Measurements from ENCODE around the gene ZNHIT1.

ZNHIT1 gene

DNA sequence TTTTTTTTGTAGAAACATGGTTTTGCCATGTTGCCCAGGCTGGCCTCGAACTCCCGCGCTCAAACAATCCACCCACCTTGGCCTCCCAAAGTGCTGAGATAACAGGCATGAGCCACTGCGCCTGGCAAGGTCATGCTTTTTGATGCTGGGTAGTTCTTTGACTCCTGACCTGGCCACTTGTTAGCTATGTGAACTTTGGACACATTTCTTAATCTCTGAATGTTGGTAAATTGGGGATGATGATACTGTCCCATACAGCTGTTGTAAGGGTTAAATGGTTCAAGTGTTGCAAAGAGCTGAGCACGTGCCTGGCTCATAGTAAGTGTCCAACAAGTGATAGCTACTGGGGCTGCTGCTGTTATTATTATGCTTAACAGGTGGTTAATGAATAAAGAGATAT lies 2.3 kb downstream of the ZNHIT1 start:
- no peak for DNase-seq

DNA sequence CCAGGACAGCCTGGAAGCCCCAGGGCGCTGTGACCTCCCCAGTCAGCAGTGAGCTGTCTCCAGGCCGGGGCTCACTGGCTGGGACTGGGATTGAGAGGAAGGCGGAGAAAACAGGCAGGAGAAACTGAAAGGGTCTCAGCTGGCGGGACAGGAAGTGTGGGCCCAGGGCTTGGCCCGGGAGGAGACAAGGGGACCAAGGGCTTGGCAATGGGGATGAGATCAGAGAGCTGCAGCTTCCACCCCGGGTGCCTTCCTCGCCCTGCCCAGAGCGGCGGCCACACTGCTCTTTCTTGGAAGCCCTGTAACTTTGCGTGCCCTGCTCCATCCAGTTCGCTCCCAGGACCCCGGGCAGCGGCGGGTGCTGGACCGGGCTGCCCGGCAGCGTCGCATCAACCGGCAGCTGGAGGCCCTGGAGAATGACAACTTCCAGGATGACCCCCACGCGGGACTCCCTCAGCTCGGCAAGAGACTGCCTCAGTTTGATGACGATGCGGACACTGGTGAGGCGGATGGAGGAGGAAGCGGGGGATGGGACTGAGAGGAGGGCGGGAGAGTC lies 4.4 kb downstream of the ZNHIT1 start:
- no peak for DNase-seq

GRCh38 chr7:101223528-101223927 lies 5.6 kb downstream of the ZNHIT1 start:
- no peak for DNase-seq

DNA sequence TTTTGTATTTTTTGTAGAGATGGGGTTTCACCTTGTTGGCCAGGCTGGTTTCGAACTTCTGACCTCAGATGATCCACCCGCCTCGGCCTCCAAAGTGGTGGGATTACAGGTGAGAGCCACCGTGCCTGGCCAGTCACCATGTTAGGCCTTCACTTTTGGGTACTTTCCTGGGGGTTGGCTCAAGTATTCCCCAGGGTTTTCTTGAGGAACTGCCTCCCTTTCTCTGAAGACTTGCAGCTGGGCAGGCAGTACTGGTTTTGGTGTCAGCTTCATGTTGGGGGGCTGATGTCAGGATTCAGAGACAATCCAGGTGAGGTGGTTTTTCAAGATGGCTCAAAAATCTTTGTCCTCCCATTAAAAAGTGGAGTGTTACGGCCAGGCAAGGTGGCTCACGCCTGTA lies 7.7 kb downstream of the ZNHIT1 start:
- DNase-seq: no peak

DNA sequence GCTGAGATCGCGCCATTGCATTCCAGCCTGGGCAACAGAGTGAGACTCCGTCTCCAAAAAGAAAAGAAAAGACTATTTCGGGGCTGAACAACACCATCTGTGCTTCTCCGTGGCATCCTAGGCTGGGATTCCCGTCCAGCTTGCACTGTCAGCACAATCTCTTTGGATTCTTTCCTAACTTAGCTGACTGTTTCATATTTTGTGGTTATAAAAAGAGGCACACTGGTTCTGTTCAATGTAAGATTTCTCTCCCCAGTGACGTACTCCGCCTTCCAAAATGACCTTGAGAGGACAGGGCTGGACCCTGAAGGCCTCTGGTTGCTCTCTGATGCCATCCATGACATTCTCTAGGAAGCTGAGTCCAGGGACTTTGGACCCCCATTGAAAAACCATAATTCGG lies 8.8 kb downstream of the ZNHIT1 start:
- no peak for DNase-seq

DNA sequence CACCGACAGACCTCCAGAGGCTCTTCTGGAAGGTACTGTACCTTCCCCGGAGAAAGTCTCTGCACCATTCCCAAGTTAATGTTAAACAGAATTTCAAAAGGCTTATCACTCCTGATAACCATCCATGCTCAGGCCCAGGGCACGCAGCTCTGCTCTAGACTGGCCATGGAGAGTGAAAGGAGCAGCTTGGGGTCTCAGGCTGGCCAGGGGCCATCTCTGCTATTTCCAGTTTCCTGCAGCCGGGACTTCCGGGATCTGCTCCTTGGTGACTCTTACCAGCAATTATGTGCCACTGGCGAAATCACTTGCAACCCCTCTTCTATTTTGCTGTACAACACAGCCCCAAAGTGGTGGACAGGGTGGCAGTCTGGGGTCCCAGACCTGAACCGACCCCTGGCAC lies 13.7 kb downstream of the ZNHIT1 start:
- DNase-seq: no peak

DNA sequence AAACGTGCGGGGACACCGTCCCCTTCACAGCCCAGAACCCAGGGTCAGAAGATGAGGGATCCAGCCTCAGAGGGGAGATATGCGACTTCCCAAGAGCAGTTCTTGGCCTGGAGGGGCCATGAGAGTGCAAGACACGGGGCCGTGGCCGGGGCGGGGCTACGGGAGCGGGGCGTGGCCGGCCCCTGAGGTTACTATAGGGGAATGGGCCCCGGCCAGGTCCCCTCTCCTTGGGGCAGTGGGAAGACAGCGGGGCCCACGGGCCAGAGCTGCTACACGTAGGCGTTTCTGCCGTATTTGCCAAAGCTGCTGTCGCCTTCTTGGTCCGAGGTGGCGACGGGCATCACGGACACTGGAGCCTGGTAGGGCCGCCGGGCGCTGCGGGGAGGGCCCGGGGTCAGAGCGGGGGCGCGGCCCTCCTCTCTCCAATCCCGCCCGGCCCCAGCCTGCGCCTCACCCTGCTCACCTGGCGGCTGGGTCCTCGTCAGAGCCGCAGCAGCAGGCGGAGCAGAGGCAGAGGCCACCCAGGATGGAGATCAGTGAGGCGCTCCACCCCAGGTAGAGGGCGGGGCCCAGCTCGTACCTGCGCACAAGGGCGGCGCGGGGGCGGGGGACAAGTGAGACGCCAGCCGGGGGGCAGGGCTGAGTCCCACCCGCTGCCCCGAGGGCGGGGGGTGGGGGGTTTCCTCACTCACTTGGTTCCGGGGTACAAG lies 14.3 kb downstream of the ZNHIT1 start:
- peak; percentile 80 for DNase-seq

GRCh38 chr7:101233907-101234547 lies 16.1 kb downstream of the ZNHIT1 start:
- no peak for DNase-seq

- DNase-seq: peak; percentile 46
These were observed 16.7 kb downstream of the ZNHIT1 start for GRCh38 chr7:101234636-101235035.

DNA sequence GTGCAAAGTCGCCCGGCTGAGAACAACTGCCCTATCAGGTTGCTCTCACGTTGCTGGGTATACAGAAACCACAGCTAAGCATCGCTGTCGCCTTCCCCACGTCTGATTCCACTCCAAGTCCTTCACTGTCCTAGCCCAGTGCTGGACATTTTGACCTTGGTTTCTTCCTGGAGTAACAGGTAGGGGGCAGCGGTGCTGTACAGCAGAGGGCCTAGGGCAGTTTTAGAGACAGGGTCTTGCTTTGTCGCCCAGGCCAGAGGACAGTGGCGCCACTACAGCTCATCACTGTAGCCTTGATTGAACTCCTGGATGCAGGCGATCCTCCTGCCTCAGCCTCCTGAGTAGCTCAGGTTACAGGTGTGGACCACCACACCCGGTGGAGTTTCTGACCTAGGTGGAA lies 17.1 kb downstream of the ZNHIT1 start:
- peak; percentile 46 for DNase-seq

GRCh38 chr7:101235522-101235921 lies 17.6 kb downstream of the ZNHIT1 start:
- DNase-seq: no peak

GRCh38 chr7:101236292-101236835 lies 18.4 kb downstream of the ZNHIT1 start:
- DNase-seq: no peak

GRCh38 chr7:101237206-101238067 lies 19.5 kb downstream of the ZNHIT1 start, which contains the start of gene CLDN15:
CLDN15 (minus strand) TSS chr7:101237802; CDS start chr7:101237581, 221 bp downstream.
- no peak for DNase-seq

DNA sequence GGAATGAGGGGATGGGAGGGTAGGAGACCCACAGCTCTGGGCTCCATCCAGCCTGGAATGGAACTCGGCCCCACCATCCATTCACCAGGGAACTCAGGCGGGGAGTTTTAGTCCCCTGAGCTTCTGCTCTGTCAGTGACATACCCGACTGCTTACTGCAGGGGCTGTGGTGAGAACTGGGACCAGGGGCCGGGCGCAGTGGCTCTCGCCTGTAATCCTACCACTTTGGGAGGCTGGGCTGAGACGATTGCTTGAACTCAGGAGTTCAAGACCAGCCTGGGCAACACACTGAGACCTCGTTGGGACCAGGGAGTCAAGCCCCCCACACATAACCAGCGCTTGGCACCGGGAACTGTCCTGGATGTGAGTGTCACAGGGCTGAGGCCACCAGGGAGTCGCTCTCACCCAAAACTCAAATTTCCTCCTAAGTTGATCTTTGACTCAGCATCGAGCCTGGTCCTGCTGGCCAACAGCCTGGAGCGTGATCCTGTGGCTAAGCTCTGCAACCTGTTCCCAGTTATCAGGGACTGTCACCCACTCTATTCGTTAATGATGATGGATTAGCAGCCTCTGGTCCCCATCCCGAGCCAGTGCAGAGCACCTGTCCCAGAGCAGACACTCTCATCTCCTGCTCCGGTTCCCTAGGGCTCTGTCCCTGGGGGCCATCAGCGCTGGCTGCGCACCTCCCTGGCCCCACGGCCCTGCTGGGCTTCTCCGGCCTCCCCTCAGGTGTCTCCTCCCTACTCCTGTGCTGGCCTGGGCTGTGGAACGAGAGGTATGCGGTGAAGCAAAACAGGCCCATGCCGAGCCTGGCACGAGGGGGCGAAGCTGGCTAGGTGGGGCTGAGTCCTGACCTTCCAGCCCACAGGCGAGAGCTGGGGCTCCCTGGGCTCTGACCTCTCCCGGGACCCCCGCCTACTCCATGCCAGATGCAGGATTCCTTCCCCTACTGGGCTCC lies 20.5 kb downstream of the ZNHIT1 start:
- DNase-seq: no peak

DNA sequence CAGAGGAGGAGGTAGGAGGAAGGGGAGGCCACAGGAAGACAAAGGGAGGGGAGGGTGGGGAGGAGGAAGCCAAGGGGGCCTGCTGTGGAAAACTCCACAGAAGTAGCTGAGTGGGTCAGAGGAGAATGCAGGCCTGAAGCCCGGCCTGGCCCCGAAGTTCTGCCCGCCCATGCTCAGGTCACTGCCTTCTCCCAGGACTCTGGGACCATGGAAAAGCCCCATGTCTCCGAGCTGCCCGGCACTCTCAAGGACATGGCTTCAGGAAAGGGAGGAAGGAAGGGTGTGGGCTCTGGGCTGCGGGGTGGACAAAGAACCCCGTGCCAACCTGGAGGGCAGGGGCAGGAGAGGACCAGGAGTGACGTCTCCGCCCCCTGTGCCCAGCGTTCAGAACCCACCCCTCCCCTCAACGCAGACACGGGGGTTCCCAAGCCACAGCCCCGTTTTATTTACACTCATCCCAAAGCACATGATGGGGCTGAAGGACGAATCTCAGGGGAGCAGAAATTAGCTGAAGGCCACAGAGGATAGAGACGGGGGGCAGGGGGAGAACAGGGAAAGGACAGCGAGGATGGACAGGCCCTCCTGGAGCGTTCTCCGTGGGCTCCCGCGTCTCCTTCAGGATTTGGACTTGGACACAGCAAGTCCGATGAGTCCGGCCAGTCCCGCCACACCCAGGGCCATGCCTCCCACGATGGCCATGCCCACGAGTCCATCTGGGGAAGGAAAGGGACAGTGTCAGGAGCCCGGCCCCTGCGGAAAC lies 21.4 kb downstream of the ZNHIT1 start:
- no peak for DNase-seq

DNA sequence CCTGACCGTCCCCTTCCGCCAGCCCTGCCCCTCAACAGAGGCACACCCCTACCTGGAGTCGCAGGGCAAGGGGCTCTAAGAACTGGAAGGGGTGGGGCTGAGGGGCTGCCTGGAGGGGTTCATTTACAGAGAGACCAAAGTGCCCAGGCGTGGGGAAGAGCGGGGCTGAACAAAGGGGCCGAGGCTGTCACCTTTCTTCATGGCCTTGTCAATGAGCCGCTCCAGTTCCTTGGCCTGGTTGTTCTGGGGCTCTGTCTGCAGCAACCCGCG lies 21.9 kb downstream of the ZNHIT1 start:
- DNase-seq: no peak

DNA sequence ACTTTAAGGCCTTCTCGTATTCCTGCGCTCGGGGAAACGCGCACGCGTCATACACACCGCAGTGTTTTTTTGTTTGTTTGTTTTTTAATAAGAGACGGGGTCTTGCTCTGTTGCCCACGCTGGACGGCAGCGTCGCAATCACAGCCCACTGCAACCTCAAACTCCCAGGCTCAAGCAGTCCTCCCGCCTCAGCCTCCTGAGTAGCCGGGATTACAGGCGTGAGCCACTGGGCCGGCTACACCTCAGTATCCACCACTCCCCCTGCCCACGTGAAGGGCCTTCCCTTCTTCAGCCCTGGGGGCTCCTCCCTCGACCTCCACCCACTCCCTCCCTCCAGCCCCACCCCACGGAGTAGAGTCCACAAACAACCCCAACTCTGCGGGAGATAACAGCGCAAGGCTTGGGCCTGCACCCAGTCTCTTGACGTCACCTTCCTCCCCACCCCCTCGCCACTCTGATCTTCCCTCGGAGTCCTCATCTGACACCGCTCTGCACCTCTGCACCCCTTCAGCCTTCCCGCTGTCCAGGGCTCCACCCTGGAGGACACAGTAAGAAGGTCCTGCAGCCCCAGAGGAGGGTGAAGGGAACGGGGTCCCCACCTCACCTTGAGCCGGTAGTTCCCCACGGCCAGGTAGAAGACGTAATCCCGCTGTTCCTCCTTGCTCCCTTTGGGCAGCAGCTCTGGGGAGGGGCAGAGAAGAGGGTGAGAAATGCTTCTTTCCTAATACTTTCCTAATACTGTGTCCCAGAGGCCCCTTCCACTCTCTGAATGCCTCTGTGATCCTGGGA lies 22.5 kb downstream of the ZNHIT1 start:
- no peak for DNase-seq

DNA sequence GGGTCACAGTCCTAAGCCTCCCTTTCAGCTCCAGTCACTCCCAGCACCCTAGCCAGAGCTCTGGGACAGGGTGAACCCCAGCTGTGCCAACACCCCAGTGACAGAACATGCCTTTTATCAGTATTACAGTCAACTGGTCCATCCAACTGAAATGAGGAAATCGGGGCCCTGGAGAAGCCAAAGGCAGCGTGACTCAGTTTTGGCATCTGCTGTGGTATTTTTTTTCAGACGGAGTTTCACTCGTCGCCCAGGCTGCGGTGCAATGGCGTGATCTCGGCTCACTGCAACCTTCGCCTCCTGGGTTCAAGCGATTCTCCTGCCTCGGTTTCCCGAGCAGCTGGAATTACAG lies 23.0 kb downstream of the ZNHIT1 start:
- no peak for DNase-seq

- no peak for DNase-seq
These were observed 23.7 kb downstream of the ZNHIT1 start for GRCh38 chr7:101241443-101242349.
